Stimulated activated effector memory CD8-positive, alpha-beta T cell treated with anti-CD3 and anti-CD28 coated beads, Interleukin-12 subunit alpha, Interleukin-12 subunit beta, amount 100 ng/mL, for 72 hours (primary cell): ENCODE results near the gene CSH2.
"Not testable (repeated sequence)": the region's sequence is repeated elsewhere in the genome, so short reads cannot be mapped to it uniquely, and the experiment has no call there.

Source experiments
- ATAC-seq: fragments of 150-1000 bp; cut with Tn5 transposase; 2 replicates; pipeline ENCODE4 v1.10.0; 2021
- DNase-seq, 2 donors: peaks; one replicate each; pipeline ENCODE4 v3.0.0; 2021 to 2022; ENCODE audit warnings: low spot score in 2 of 2
- H3K27ac Mint-ChIP-seq: one replicate; pipeline ENCODE4 v1.8.0; 2022; ENCODE audit warnings: mild to moderate bottlenecking, mixed read lengths
- H3K36me3 Mint-ChIP-seq: one replicate; pipeline ENCODE4 v1.8.0; 2022; ENCODE audit warnings: mild to moderate bottlenecking, mixed read lengths
- H3K4me1 Mint-ChIP-seq: one replicate; pipeline ENCODE4 v1.8.0; 2022; ENCODE audit warnings: mixed read lengths
- H3K4me3 Mint-ChIP-seq: one replicate; pipeline ENCODE4 v1.8.0; 2022; ENCODE audit warnings: mild to moderate bottlenecking, mixed read lengths
- H3K9me3 Mint-ChIP-seq: one replicate; pipeline ENCODE4 v1.8.0; 2022; ENCODE audit warnings: mixed read lengths

Gene CSH2

DNA sequence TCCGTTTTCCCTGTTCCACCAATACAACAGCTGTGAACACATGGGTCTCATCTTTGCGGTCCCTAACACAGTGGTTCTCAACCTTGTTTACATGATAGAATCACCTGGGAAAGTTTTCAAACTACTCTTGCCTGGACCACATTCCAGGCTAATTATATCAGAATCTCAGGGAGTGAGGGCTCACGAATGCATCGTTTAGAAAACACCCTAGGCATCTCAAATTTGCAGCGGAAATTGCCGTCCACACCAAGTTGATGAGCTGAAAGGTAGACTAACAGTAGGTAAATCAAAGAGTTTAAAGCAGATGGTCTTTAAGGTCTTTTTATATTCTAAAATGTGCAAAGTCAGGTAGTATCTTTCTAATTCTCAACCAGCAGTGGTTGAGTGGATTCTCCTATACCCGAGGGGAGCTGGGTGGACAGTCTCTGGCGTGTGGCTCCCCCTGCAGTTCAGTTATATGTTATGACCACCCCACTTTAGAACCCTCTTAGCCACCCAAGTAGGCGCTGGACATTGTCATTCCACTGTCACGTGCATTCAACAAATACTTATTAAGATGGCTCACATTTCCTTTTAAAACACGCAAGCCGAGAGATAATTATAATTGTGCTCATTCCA, 33.8 kb upstream of the CSH2 start:
- H3K9me3 Mint-ChIP-seq, DNase-seq, H3K36me3 Mint-ChIP-seq, H3K27ac Mint-ChIP-seq, H3K4me3 Mint-ChIP-seq: not testable (repeated sequence)
- H3K4me1 Mint-ChIP-seq: peaks cover 11% of the 10 kb centered on the region
- peak; percentile 65 for ATAC-seq

DNA sequence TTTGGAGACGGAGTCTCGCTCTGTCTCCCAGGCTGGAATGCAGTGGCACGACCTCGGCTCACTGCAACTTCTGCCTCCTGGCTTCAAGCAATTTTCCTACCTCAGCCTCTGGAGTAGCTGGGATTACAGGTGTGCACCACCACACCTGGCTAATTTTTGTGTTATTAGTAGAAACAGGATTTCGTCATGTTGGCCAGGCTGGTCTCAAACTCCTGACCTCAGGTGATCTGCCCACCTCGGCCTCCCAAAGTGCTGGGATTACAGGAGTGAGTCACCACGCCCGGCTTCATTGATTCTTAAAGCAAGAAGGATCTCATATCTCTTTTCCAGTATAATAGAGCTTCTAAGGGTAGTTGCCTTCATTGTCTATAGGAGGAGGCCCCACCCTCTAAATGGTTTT, 31.3 kb upstream of the CSH2 start:
- H3K27ac Mint-ChIP-seq, H3K36me3 Mint-ChIP-seq, ATAC-seq, H3K4me3 Mint-ChIP-seq, DNase-seq, H3K9me3 Mint-ChIP-seq: not testable (repeated sequence)
- H3K4me1 Mint-ChIP-seq: peaks cover 11% of the 10 kb centered on the region

DNA sequence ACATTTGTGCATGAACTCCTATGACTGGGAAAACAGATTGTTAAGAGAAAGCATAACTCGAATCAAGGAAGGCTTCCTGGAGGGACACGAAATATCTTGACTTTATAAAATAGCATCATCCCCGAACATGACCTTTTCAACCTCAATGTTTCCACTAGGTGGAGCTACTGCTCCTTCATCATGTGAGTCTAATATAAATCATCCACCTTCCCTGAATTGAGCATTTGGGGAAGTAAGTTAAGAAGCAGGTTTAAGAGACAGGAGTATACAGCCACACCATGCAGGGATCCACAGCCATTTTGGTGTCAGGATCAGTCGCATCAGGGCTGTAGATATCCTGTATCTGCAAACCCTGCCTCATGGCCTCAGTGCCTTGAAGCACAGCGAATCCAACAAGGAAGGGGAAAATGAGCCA, 30.3 kb upstream of the CSH2 start:
- peak; percentile 60 for ATAC-seq
- peaks cover 21% of the 10 kb centered on the region for H3K4me1 Mint-ChIP-seq
- not testable (repeated sequence) for H3K36me3 Mint-ChIP-seq, H3K4me3 Mint-ChIP-seq, DNase-seq, H3K9me3 Mint-ChIP-seq, H3K27ac Mint-ChIP-seq

DNA sequence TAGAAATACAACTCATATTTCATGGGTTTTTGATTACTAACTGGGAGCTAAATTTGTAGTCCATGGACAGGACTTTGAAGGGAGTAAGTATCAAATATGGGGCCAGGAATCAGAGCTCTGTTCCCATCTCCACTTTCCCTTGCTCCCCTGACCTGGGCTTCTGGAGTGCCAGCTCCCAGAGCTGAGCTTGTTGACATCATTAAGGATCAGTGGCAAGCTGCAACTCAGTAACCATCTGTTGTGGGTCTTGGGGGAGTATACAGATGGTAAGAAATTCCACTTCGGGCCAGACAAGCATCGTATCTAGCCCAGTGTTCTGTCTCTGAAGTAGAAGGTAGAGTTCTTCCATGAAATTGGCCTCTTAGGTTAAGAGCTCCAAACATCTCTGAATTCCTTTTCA, 28.5 kb upstream of the CSH2 start:
- not testable (repeated sequence) for H3K9me3 Mint-ChIP-seq, H3K36me3 Mint-ChIP-seq, H3K27ac Mint-ChIP-seq, DNase-seq, H3K4me3 Mint-ChIP-seq, ATAC-seq
- peaks cover 22% of the 10 kb centered on the region for H3K4me1 Mint-ChIP-seq

DNA sequence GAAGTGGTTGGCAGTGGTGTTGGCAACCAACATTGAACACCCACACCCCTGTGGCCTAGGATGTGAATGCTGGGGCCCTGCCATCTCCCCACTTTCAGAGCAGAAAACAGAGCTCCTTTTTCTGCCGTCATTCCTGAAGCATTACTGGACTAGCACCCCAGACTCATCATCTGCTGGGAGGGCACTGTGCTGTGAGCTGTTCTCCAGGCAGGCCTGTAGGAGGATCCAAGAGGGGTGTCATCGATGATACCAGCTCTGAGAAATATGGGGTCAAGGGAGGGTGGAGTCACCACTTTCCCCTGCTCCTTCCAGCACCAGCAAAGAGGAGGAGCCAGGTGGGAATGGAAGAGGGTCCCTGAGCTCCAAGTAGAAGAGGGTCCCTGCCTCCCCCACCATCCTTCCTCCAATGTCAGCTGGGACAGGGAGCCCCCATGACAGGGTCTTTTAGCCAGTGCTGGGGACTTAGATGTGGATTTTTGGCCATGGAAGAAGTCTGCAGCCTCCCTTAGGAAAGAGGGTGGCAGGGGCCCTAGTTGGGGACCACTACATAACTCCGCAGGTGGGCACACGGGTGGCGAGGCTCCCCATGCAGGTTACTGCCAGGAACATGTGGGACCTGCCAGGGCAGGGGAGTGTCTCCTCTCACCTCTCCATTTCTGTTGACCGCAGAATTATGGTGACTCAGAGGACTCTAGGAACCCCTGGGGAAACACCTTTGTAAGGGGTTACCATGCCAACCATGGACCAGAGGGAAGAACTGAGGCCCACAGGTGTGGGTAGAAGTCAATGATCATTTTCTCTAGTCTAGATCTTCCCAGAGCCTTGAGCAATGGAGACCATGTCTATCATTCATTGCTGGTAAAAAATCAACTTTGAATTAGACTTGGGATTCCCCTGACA, 25.7 kb upstream of the CSH2 start:
- H3K27ac Mint-ChIP-seq, H3K36me3 Mint-ChIP-seq, H3K9me3 Mint-ChIP-seq, DNase-seq, H3K4me3 Mint-ChIP-seq: not testable (repeated sequence)
- H3K4me1 Mint-ChIP-seq: peaks cover 22% of the 10 kb centered on the region
- peak; percentile 88 for ATAC-seq

DNA sequence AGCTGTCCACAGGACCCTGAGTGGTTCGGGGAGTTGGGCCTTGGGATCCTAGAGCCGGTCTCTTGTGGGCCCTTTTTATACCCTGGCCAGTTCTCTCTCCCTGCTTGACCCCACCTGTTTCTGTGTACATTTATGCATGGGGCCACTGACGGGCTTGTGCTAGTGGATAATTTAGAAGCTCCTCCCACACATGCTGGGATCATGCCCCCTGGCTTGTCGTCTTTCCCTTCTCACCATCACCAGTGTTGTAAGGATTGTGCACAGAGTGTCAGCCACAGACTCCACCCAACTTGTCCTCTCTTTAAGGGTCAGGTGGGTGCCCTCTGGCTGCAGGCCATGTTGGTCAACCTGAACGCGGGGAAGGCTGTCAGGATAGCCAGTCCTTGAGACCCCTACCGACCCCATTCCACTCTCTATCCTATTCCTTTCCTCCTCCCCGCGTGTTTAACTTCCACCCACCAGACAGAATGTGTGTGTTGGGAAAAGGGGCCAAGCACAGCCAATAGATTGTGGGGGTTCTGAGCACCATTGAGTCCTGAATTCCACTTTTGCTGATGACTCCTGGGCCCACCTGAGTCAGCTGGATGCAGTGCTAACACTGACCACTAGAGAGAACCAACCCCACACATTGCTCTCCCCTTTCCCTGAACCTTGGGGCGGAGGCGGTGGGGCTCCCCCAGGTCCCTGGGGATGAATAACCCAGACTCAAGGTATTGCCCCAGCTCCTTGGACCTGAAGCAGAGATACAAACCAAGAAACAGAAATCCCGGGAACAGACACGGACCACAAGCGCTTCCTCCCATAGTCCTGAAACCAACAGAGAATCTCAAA, 23.3 kb upstream of the CSH2 start, which contains the start of gene CSH1:
TSS of gene CSH1 (minus strand) at position 51 of the 831 bp plus-strand sequence. CDS start 63 bp downstream, outside the sequence.
- not testable (repeated sequence) for DNase-seq, H3K4me3 Mint-ChIP-seq, H3K27ac Mint-ChIP-seq, H3K9me3 Mint-ChIP-seq, H3K36me3 Mint-ChIP-seq, ATAC-seq
- peaks cover 16% of the 10 kb centered on the region for H3K4me1 Mint-ChIP-seq

DNA sequence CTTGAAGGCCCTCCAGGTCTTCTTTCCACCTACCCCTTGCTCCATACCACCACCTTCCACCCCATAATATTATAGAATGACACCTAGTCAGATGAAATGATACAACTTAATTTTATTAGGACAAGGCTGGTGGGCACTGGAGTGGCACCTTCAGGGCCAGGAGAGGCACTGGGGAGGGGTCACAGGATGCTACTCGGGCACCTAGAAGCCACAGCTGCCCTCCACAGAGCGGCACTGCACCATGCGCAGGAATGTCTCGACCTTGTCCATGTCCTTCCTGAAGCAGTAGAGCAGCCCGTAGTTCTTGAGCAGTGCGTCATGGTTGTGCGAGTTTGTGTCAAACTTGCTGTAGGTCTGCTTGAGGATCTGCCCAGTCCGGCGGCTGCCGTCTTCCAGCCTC, 21.3 kb upstream of the CSH2 start:
- H3K4me1 Mint-ChIP-seq: peaks cover 11% of the 10 kb centered on the region
- ATAC-seq, H3K27ac Mint-ChIP-seq: not testable (repeated sequence)

DNA sequence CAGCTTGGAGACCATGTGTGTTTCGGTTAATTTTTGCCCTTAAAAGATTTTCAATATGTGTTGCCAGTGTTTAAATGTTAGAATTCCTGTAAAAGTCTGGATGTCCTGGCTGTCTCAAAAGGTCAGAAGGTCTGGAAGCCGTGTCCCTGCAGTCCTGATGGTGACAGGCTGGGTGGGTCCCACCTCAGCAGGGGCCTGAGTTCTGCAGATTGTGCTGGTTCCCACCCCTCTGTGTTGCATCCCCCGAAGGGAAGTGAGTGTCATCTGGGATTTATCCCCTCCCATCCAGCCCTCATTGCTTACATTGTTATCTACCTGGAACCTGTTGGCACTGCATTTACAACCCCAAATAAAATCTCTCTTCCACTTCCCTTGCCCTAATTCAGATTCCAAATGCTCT, 20.5 kb upstream of the CSH2 start:
- not testable (repeated sequence) for DNase-seq, ATAC-seq, H3K4me1 Mint-ChIP-seq, H3K9me3 Mint-ChIP-seq, H3K36me3 Mint-ChIP-seq, H3K27ac Mint-ChIP-seq, H3K4me3 Mint-ChIP-seq

More for the DNA sequence above, 21.3 kb upstream of the CSH2 start:
- not testable (repeated sequence) for H3K36me3 Mint-ChIP-seq, H3K9me3 Mint-ChIP-seq, DNase-seq, H3K4me3 Mint-ChIP-seq

DNA sequence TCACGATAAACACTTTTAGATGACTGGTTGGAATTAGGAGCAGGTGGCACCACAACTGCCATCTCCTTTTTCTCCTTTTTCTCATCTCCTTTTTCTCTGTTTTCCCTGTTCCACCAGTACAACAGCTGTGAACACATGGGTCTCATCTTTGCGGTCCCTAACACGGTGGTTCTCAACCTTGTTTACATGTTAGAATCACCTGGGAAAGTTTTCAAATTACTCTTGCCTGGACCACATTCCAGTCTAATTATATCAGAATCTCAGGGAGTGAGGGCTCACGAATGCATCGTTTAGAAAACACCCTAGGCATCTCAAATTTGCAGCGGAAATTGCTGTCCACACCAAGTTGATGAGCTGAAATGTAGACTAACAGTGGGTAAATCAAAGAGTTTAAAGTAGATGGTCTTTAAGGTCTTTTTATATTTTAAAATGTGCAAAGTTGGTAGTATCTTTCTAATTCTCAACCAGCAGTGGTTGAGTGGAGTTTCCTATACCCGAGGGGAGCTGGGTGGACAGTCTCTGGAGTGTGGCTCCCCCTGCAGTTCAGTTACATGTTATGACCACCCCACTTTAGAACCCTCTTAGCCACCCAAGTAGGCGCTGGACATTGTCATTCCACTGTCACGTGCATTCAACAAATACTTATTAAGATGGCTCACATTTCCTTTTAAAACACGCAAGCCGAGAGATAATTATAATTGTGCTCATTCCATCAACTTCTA, 19.0 kb upstream of the CSH2 start:
- peaks cover 11% of the 10 kb centered on the region for H3K4me1 Mint-ChIP-seq
- not testable (repeated sequence) for H3K36me3 Mint-ChIP-seq, H3K4me3 Mint-ChIP-seq, ATAC-seq, H3K9me3 Mint-ChIP-seq, H3K27ac Mint-ChIP-seq, DNase-seq

DNA sequence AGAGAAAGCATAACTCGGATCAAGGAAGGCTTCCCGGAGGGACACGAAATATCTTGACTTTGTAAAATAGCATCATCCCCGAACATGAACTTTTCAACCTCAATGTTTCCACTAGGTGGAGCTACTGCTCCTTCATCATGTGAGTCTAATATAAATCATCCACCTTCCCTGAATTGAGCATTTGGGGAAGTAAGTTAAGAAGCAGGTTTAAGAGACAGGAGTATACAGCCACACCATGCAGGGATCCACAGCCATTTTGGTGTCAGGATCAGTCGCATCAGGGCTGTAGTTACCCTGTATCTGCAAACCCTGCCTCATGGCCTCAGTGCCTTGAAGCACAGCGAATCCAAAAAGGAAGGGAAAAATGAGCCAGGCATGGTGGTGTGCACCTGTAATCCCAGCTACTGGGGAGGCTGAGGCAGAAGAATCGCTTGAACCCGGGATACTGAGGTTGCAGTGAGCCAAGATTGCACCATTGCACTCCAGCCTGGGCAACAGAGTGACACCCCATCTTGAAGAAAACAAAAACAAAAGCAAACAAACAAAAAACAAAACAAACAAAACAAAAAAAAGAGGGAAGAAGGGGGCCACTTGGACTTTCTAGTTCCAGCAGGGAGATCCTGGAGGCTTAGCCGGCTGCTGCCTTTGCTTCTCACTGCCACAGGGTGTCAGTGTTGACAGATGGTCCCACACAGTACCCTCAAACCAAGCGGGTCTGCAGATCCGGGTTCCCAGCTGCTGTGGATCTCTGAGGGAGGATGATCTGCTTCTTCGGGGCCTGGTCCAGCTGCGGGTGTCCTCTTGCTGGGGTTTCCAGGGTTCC, 15.8 kb upstream of the CSH2 start:
- H3K27ac Mint-ChIP-seq, H3K36me3 Mint-ChIP-seq, H3K9me3 Mint-ChIP-seq, H3K4me3 Mint-ChIP-seq, DNase-seq: not testable (repeated sequence)
- peaks cover 11% of the 10 kb centered on the region for H3K4me1 Mint-ChIP-seq
- peak; percentile 72 for ATAC-seq

DNA sequence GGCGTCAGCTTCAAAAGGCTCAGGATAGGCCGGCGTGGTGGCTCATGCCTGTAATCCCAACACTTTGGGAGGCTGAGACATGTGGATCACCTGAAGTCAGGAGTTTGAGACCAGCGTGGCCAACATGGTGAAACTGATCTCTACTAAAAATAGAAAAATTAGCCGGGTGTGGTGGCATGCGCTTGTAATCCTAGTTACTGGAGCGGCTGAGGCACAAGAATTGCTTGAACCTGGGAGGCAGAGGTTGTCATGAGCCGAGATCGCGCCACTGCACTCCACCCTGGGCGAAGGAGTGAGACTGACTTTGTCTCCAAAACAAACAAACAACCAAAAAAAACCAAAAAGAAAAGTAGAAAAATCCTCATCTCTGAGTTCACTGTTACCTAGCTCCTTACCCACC, 11.6 kb upstream of the CSH2 start:
- not testable (repeated sequence) for H3K27ac Mint-ChIP-seq

DNA sequence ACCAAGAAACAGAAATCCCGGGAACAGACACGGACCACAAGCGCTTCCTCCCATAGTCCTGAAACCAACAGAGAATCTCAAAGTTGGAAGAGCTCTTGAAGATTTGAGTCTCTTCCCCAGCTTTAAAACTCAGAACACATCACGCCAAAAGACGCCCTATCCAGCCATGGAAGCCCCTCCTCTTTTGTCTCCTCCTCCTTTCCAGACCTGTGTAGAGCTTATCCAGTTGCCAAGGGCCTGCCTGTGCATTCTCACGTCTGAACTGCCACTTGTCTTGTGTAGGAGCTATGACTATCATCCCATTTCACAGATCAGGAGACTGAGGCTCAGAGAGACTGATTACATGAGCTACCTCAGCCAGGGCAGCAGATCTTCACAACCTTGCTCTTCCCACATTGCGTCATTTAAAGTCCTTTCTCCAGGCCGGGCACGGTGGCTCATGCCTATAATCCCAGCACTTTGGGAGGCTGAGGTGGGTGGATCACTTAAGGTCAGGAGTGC, 9.2 kb upstream of the CSH2 start:
- not testable (repeated sequence) for H3K9me3 Mint-ChIP-seq, H3K4me3 Mint-ChIP-seq, ATAC-seq, H3K36me3 Mint-ChIP-seq, DNase-seq, H3K4me1 Mint-ChIP-seq
- H3K27ac Mint-ChIP-seq: peak overlapping the region; percentile 68

More for the DNA sequence above, 11.6 kb upstream of the CSH2 start:
- H3K36me3 Mint-ChIP-seq, DNase-seq, ATAC-seq, H3K9me3 Mint-ChIP-seq, H3K4me3 Mint-ChIP-seq: not testable (repeated sequence)
- peaks cover 17% of the 10 kb centered on the region for H3K4me1 Mint-ChIP-seq

DNA sequence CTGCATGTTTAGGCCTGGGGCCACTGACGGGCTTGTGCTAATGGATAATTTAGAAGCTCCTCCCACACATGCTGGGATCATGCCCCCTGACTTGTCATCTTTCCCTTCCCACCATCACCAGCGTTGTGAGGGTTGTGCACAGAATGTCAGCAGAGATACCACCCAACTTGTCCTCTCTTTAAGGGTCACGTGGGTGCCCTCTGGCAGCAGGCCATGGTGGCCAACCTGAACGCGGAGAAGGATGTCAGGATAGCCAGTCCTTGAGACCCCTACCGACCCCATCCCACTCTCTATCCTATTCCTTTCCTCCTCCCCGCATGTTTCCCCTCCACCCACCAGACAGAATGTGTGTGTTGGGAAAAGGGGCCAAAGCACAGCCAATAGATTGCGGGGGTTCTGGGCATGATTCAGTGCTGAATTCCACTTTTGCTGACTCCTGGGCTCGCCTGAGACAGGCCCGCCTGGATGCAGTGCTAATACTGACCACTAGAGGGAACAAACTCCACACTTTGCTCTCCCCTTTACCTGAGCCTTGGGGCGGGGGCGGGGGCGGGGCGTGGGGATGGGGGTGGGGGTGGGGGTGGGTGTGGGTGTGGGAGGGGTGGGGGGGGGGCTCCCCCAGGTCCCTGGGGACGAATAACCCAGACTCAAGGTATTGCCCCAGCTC, 8.6 kb upstream of the CSH2 start, which contains the start of gene GH2:
TSS of gene GH2 (minus strand) at position 10 of the 667 bp plus-strand sequence. CDS start 143 bp downstream, outside the sequence.
- Mint-ChIP-seq H3K27ac (peak within 1 kb of the TSS; percentile 68), H3K36me3 (no peaks in the 10 kb centered on the region), H3K9me3 (no peaks in the 10 kb centered on the region), H3K4me1 (peaks cover 6% of the 10 kb centered on the region), H3K4me3 (no peak within 1 kb of the TSS)
- DNase-seq: peak; percentile 55 to 73
- peak; percentile 88 for ATAC-seq
